GM12875 (cell line): ENCODE results near the gene FGF6.
"Not testable (repeated sequence)": the region's sequence is repeated elsewhere in the genome, so short reads cannot be mapped to it uniquely, and the experiment has no call there.

ENCODE experiments used
- H3K4me3 ChIP-seq: one replicate; pipeline ENCODE4 v1.5.1; 2011; ENCODE audit warnings: low read depth, low read length, control low read depth
- TF ChIP-seq, protein P1 (sequence below): IDR thresholded peaks from 2 replicates; pipeline ENCODE4 v1.5.1; 2011; ENCODE audit warnings: low read depth, mild to moderate bottlenecking, control low read depth, inconsistent platforms, low read length, moderate library complexity, borderline replicate concordance; ENCODE audit not compliant: insufficient read depth

Gene FGF6

DNA sequence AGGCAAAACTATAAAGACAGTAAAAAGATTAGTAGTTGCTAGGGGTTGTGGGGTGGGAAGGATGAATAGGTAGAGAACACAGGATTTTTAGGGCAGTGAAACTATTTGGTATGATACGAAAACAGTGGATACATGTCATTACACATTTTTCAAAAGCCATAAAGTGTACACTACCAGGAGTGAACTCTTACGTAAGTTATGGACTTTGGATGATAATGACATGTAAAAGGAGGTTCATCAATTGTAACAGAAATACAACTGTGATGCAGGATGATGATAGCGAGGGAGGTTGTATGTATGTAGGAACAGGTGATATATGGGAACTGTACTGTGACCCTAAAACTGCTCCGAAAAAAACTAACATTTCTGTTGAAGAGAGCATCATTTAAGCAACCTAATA, 15.1 kb upstream of the FGF6 start:
- TF ChIP-seq, protein P1, sequence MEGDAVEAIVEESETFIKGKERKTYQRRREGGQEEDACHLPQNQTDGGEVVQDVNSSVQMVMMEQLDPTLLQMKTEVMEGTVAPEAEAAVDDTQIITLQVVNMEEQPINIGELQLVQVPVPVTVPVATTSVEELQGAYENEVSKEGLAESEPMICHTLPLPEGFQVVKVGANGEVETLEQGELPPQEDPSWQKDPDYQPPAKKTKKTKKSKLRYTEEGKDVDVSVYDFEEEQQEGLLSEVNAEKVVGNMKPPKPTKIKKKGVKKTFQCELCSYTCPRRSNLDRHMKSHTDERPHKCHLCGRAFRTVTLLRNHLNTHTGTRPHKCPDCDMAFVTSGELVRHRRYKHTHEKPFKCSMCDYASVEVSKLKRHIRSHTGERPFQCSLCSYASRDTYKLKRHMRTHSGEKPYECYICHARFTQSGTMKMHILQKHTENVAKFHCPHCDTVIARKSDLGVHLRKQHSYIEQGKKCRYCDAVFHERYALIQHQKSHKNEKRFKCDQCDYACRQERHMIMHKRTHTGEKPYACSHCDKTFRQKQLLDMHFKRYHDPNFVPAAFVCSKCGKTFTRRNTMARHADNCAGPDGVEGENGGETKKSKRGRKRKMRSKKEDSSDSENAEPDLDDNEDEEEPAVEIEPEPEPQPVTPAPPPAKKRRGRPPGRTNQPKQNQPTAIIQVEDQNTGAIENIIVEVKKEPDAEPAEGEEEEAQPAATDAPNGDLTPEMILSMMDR, result no peak
- H3K4me3 ChIP-seq, result no peak overlapping the region

DNA sequence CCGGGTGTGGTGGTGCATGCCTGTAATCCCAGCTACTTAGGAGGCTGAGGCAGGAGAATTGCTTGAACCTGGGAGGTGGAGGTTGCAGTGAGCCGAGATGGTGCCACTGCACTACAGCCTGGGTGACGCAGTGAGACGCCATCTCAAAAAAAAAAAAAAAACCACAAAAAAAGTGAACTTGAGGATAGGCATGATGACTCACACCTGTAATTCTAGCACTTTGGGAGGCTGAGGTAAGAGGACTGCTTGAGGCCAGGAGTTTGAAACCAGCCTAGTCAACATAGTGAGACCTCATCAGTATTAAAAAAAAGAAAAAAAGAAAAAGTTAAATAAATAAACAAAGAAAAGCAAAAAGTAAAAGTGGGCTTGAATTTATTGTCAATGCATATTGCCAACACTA, 10.2 kb upstream of the FGF6 start:
- not testable (repeated sequence) for H3K4me3 ChIP-seq

DNA sequence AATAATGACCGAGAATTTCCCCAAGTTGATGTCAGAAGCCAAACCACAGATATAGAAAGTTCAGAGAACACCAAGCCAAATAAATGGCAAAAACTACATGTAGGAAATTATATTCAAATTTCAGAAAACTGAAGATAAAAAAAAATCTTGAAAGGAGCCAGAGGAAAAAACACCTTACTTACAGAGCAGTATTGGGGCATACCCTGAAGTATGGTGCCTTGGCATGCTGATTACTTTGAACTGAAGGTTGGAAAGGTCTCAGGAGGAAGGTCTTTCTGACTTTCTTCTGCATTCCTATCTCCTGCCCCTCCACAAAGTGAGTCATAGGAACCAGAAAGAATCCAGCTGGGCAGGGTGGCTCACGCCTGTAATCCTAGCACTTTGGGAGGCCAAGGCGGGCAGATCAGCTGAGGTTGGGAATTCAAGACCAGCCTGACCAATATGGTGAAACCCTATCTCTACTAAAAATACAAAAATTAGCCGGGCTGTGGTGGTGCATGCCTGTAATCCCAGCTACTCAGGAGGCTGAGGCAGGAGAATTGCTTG, 8.8 kb upstream of the FGF6 start:
- no peak overlapping the region for H3K4me3 ChIP-seq
- TF ChIP-seq, protein P1, result no peak

DNA sequence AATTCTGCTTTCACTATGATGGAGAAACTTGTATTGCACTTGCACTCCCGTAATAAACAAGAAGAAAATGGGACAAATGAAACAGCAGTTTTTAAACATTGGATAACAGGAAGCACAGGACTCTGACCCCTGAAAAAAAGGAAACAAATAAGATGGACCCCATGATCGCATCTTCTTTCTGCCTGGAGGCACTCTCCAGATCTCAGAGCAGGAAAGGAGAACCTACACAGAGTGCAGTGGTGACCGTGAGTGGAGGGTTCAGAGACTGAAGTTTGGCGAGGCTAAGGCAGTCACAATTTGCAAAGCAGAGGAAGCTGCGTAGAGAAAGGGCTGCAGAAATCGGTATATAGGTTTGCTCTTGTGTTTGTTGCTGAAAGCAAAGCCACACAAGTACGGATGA, 6.1 kb upstream of the FGF6 start:
- no peak overlapping the region for H3K4me3 ChIP-seq
- TF ChIP-seq, protein P1, result no peak

DNA sequence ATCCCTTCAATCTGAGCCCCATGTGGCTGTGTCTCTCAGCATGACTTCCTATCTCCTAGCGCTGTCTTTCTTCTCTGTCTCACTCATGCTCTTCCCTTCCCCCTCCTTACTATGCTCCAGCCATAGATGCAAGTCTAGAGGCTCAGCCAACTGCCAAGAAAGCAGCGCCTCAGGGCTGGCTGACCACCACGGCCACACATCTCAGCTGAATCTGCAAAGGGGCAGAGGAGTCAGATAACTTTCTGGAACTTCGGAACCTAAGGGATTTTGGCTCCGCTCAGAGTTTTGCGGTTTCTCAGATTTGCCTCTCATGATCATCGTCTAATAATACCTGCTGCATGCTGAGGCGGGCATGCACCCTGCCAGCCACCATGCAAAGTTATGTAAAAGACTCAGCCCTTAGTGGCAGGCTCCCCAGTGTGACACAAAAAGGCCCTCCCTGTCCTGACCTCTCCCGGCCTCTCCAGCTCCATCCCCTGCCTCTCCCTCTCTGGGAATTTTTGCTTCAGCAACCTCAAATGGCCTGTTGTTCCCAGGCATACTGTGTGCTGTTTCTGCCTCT, 5.0 kb upstream of the FGF6 start:
- TF ChIP-seq, protein P1, result no peak

DNA sequence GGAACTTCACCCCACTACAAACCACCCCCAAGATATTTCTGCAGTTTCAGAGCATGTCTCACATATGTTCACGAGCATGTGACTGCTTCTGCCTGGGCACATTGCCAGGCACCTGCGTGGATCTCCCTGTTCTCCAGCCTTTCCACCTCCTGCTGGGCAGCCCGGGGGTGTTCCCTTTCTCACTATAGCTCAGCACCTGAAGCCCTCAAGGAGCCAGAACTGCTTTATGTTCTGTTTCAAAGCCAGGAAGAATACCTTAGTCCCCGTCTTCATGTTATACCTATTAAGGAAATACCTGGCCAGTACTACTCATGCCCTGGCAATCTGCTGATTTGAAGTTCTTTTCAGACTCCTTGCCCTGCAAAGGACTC, 4.2 kb upstream of the FGF6 start:
- no peak overlapping the region for H3K4me3 ChIP-seq
- TF ChIP-seq, protein P1, result no peak

More for the DNA sequence above, 5.0 kb upstream of the FGF6 start:
- no peak overlapping the region for H3K4me3 ChIP-seq

DNA sequence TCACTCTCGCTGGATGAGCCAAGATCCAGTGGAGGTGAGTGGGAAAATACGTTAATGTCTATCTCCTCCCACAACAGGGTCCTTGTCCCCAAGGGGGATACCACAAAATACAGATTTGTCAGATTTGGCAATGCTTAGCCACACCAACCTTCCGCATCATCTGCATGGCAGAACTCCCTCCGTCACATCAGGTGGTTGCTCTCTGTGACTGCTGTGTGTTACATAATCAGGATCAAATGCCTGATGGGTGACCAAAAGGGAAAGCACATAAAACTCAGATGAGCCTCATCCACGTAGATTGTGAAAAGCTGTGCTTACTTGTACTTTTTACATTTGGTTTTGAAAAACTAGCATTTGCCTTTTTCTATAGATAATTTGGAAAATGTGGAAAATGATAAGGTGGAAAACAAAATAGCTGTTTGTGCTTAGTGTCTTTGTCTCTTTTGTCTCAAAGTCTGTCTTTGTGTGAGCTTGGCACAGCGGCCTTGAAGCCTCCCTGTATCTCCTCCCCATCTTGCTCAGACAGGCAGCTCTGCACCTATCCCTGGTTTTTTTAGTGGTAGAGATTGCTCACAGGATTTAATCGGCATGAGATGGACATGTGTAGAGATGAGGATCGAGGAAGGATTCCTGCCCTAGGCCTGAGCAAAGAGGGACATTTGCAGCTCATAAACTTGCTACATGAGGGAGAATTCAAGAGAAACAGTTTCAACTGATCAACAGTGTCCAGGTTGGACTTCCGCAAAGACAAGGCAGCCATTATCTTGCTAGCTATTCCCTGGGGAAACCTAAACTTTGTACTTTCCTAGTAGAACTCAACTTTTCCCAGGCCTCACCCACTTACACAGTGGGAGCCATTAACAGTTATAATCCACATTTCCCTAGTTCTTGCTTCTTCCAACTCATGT, 3.6 kb upstream of the FGF6 start:
- TF ChIP-seq, protein P1, result no peak
- H3K4me3 ChIP-seq, result no peak overlapping the region
